ENCODE measurements around the gene SMC3. TPM values are rescaled to one million over a fixed set of nuclear protein-coding genes. Genes with fewer than 3 reads are reported as not detected.

The SMC3 gene
- total and polyA plus RNA-seq, 8 donors = 9.3 to 40.6 (median 14.7) TPM

DNA sequence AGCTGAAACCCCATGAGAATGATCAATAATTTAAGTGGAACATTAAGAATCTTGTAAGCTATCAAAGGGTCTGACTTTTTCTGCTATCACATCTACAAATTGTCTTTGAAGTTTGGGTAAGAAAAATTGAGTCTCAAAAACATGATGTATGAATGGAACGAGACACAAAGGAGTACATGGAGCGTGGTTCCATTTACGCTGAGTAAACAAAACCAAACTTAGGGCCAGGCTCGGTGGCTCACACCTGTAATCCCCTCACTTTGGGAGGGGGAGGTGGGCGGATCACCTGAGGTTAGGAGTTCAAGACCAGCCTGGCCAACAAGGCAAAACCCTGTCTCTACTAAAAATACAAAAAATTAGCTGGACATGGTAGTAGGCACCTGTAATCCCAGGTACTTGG lies 24.3 kb downstream of the SMC3 start:
- no peaks in the 10 kb centered on the region for H3K4me1 ChIP-seq
- no peak overlapping the region for H3K27ac ChIP-seq
- no peaks in the 10 kb centered on the region for H3K27me3 ChIP-seq
- no peak overlapping the region for H3K4me3 ChIP-seq
- no peak for DNase-seq
- H3K36me3 ChIP-seq = peaks cover 48 to 99% (median 98%) of the 10 kb centered on the region in 4 donors
- TF ChIP-seq POLR2AphosphoS5 (IDR thresholded peaks at IDR 0.05) (no peak), POLR2A (IDR thresholded peaks at IDR 0.05) (no peak), EP300 (IDR thresholded peaks at IDR 0.05) (no peak)
- TF ChIP-seq, protein P1, sequence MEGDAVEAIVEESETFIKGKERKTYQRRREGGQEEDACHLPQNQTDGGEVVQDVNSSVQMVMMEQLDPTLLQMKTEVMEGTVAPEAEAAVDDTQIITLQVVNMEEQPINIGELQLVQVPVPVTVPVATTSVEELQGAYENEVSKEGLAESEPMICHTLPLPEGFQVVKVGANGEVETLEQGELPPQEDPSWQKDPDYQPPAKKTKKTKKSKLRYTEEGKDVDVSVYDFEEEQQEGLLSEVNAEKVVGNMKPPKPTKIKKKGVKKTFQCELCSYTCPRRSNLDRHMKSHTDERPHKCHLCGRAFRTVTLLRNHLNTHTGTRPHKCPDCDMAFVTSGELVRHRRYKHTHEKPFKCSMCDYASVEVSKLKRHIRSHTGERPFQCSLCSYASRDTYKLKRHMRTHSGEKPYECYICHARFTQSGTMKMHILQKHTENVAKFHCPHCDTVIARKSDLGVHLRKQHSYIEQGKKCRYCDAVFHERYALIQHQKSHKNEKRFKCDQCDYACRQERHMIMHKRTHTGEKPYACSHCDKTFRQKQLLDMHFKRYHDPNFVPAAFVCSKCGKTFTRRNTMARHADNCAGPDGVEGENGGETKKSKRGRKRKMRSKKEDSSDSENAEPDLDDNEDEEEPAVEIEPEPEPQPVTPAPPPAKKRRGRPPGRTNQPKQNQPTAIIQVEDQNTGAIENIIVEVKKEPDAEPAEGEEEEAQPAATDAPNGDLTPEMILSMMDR (IDR thresholded peaks at IDR 0.05) = no peak
- intact Hi-C loops (cut with DNase I; ENCODE audit: low total_unique reads) = no loop called here
- 86 to 91% (median 89%) methylated on average over 5 of the region's 5 CpGs for WGBS, 5 donors
- H3K9me3 ChIP-seq = no peaks in the 10 kb centered on the region

DNA sequence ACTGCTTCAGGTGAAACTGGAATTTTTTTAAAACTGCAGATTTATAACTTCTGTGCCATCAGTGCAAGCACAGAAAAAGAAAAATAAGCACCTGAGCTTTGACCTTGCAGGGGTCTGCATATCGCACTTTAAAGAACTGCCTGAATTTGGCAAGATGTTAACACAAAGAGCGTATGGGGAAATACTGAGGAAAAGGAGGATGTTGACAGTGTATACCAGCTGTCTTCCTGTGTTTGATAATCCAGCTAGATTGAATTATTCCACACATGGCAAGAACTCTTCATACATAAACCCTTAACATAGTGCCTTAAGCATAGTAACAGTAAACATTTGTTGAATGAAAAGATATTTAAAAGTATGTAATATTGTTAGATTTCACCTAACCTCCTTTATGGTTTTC lies 30.0 kb downstream of the SMC3 start:
- H3K27me3 ChIP-seq = no peaks in the 10 kb centered on the region
- no peak for DNase-seq
- intact Hi-C loops (cut with DNase I; ENCODE audit: low total_unique reads) = no loop called here
- H3K27ac ChIP-seq = no peak overlapping the region
- peaks cover 21 to 100% (median 92%) of the 10 kb centered on the region in 4 donors for H3K36me3 ChIP-seq
- no peak overlapping the region for H3K4me3 ChIP-seq
- no peaks in the 10 kb centered on the region for H3K4me1 ChIP-seq
- 65 to 92% (median 90%) methylated on average over 2 of the region's 2 CpGs for WGBS, 5 donors
- no peaks in the 10 kb centered on the region for H3K9me3 ChIP-seq
- TF ChIP-seq EP300 (IDR thresholded peaks at IDR 0.05) (no peak), POLR2AphosphoS5 (IDR thresholded peaks at IDR 0.05) (no peak), POLR2A (IDR thresholded peaks at IDR 0.05) (no peak)
- TF ChIP-seq, protein P1 (IDR thresholded peaks at IDR 0.05) = no peak

DNA sequence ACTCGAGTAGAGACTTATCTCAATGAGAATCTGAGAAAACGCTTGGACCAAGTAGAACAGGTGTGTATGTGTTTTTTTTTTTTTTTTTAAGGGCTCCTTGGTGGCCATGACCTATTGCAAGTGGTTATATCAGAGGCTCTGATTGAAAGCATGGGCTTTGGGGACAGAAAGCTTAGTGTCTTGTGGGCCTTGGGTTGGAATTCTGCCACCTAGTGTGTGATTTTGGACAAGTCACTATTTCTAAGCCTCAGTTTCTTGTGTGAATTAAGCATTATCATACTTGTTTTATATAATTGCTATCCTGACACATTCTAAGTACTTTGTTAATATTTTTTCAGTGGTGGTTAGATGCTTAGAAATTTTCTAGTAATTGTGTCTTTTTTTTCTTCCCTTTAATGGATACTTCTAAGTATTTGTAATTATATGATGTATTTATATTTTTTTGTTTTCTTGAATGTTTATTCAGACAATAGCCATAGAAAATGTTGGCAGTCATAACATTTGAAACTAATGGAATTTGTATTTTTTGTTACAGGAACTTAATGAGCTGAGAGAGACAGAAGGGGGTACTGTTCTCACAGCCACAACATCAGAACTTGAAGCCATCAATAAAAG lies 33.1 kb downstream of the SMC3 start:
- peak in 1 of 2 donors; percentile 75 for DNase-seq
- H3K4me3 ChIP-seq = no peak overlapping the region
- no peaks in the 10 kb centered on the region for H3K9me3 ChIP-seq
- no peaks in the 10 kb centered on the region for H3K27me3 ChIP-seq
- intact Hi-C loops (cut with DNase I; ENCODE audit: low total_unique reads) = no loop called here
- no peak overlapping the region for H3K27ac ChIP-seq
- WGBS, 5 donors = 58 to 75% (median 67%) methylated on average over 2 of the region's 2 CpGs
- TF ChIP-seq POLR2AphosphoS5 (IDR thresholded peaks at IDR 0.05) = no peak
- TF ChIP-seq, protein P1 (IDR thresholded peaks at IDR 0.05) = peak in 1 of 7 experiments; percentile 16
- no peak for TF ChIP-seq POLR2A (IDR thresholded peaks at IDR 0.05)
- H3K36me3 ChIP-seq = peaks cover 12 to 99% (median 94%) of the 10 kb centered on the region in 4 donors
- no peaks in the 10 kb centered on the region for H3K4me1 ChIP-seq

DNA sequence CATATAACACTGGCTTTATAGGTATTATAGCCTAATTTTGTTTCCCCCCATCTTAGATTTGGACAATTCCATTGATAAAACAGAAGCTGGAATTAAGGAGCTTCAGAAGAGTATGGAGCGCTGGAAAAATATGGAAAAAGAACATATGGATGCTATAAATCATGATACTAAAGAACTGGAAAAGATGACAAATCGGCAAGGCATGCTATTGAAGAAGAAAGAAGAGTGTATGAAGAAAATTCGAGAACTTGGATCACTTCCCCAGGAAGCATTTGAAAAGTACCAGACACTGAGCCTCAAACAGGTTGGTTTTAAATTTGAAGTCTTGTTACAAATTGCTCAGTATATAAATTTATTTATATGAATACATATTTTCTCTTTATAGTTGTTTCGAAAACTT lies 34.1 kb downstream of the SMC3 start:
- Histone ChIP-seq H3K4me3 (no peak overlapping the region), H3K27ac (no peak overlapping the region), H3K27me3 (no peaks in the 10 kb centered on the region), H3K36me3 (peaks cover 12 to 98% (median 93%) of the 10 kb centered on the region in 4 donors), H3K9me3 (no peaks in the 10 kb centered on the region), H3K4me1 (no peaks in the 10 kb centered on the region)
- WGBS, 5 donors = 88 to 94% (median 90%) methylated on average over 4 of the region's 4 CpGs
- TF ChIP-seq EP300 (IDR thresholded peaks at IDR 0.05) (no peak), POLR2A (IDR thresholded peaks at IDR 0.05) (no peak), POLR2AphosphoS5 (IDR thresholded peaks at IDR 0.05) (no peak)
- TF ChIP-seq, protein P1 (IDR thresholded peaks at IDR 0.05) = no peak
- no peak for DNase-seq
- intact Hi-C loops (cut with DNase I; ENCODE audit: low total_unique reads) = no loop called here
